Measurements from ENCODE around the gene ITGA1. TPM values are rescaled to one million over a fixed set of nuclear protein-coding genes. Genes with fewer than 3 reads are reported as not detected.

Gene ITGA1
- total RNA-seq, 2 donors from 2014 or later: 0.33 to 3.5 TPM

DNA sequence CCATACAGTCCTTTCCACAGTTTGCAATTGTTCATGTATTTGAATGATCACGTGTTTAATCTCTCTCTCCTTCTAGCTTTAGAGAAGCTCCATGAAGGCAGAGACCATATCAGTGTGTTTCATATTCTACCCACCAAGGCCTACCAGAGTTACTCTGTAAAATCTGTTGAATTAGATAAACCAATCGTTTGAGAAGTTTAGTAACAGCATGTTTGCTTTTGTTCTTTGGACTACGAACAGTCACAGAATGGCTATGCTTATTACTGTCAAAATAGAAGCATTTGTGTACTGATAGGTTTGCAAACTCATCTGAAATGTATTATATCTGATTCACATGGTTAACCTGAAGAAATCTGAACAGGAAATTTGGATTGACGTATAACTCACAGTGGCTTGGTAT lies 93.8 kb downstream of the ITGA1 start:
- 78 to 79% methylated on average over 3 to 4 of the region's 4 CpGs for WGBS, 2 experiments (ENCODE audit: insufficient coverage in 1 of 2, insufficient read length in 1 of 2)
- no peaks in the 10 kb centered on the region for H3K27me3 Mint-ChIP-seq (ENCODE audit: insufficient read depth)
- DNase-seq: no peak
- Histone ChIP-seq H3K4me3 (ENCODE audit: low read length) (no peak overlapping the region), H3K27me3 (ENCODE audit: control insufficient read depth, insufficient read depth, low read length, poor library complexity, severe bottlenecking) (no peaks in the 10 kb centered on the region), H3K9ac (ENCODE audit: extremely low read depth, low read length, poor library complexity, severe bottlenecking) (no peak overlapping the region), H3K9me3 (ENCODE audit: control insufficient read depth, low read length) (no peaks in the 10 kb centered on the region), H3K27ac (ENCODE audit: low read depth, low read length) (no peak overlapping the region), H3K36me3 (ENCODE audit: control insufficient read depth, insufficient read depth, low read length) (no peaks in the 10 kb centered on the region), H3K4me1 (ENCODE audit: control insufficient read depth, insufficient read depth, low read length) (no peaks in the 10 kb centered on the region)
- TF ChIP-seq, protein P1, sequence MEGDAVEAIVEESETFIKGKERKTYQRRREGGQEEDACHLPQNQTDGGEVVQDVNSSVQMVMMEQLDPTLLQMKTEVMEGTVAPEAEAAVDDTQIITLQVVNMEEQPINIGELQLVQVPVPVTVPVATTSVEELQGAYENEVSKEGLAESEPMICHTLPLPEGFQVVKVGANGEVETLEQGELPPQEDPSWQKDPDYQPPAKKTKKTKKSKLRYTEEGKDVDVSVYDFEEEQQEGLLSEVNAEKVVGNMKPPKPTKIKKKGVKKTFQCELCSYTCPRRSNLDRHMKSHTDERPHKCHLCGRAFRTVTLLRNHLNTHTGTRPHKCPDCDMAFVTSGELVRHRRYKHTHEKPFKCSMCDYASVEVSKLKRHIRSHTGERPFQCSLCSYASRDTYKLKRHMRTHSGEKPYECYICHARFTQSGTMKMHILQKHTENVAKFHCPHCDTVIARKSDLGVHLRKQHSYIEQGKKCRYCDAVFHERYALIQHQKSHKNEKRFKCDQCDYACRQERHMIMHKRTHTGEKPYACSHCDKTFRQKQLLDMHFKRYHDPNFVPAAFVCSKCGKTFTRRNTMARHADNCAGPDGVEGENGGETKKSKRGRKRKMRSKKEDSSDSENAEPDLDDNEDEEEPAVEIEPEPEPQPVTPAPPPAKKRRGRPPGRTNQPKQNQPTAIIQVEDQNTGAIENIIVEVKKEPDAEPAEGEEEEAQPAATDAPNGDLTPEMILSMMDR (conservative IDR thresholded peaks at IDR 0.05): no peak
- H3K27ac Mint-ChIP-seq: no peak overlapping the region
- no peak overlapping the region for H3K4me3 Mint-ChIP-seq
- H3K4me1 Mint-ChIP-seq: peaks cover 10% of the 10 kb centered on the region
- H3K36me3 Mint-ChIP-seq (ENCODE audit: low read depth): no peaks in the 10 kb centered on the region
- no peaks in the 10 kb centered on the region for H3K9me3 Mint-ChIP-seq

GRCh38 chr5:52883110-52883509 lies 95.4 kb downstream of the ITGA1 start:
- H3K36me3 Mint-ChIP-seq (ENCODE audit: low read depth): no peaks in the 10 kb centered on the region
- H3K4me1 Mint-ChIP-seq: peaks cover 19% of the 10 kb centered on the region
- TF ChIP-seq, protein P1 (conservative IDR thresholded peaks at IDR 0.05): no peak
- no peaks in the 10 kb centered on the region for H3K27me3 ChIP-seq (ENCODE audit: control insufficient read depth, insufficient read depth, low read length, poor library complexity, severe bottlenecking)
- no peak overlapping the region for H3K4me3 Mint-ChIP-seq
- H3K9me3 ChIP-seq (ENCODE audit: control insufficient read depth, low read length): no peaks in the 10 kb centered on the region
- H3K9me3 Mint-ChIP-seq: no peaks in the 10 kb centered on the region
- WGBS, 2 experiments (ENCODE audit: insufficient coverage in 1 of 2, insufficient read length in 1 of 2): 91 to 97% methylated on average over 4 of the region's 4 CpGs
- no peak for DNase-seq
- H3K27ac ChIP-seq (ENCODE audit: low read depth, low read length): no peak overlapping the region
- H3K9ac ChIP-seq (ENCODE audit: extremely low read depth, low read length, poor library complexity, severe bottlenecking): no peak overlapping the region
- no peaks in the 10 kb centered on the region for H3K4me1 ChIP-seq (ENCODE audit: control insufficient read depth, insufficient read depth, low read length)
- H3K27me3 Mint-ChIP-seq (ENCODE audit: insufficient read depth): no peaks in the 10 kb centered on the region
- H3K27ac Mint-ChIP-seq: no peak overlapping the region
- no peaks in the 10 kb centered on the region for H3K36me3 ChIP-seq (ENCODE audit: control insufficient read depth, insufficient read depth, low read length)
- H3K4me3 ChIP-seq (ENCODE audit: low read length): no peak overlapping the region

DNA sequence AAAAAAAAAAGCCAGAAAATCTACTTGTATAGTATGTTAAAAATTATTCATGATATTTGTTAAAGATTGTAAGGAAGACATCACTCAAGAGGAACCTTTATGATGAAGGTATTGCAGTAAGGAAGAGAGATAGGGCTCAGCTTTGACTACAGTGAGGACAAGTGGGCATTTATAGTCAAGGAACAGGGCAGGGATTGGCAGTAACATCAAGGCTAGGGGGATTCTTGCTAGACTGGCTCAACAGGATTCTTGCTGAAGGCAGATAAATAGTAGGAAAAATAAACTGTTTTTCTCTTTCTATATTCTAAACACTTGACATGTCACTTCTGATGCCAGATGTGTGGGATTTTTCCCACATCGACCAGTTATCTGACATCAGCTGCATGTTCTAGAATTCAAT lies 96.7 kb downstream of the ITGA1 start:
- H3K4me3 ChIP-seq (ENCODE audit: low read length): no peak overlapping the region
- no peaks in the 10 kb centered on the region for H3K27me3 ChIP-seq (ENCODE audit: control insufficient read depth, insufficient read depth, low read length, poor library complexity, severe bottlenecking)
- H3K27ac ChIP-seq (ENCODE audit: low read depth, low read length): no peak overlapping the region
- Mint-ChIP-seq H3K4me1 (peaks cover 18% of the 10 kb centered on the region), H3K27ac (no peak overlapping the region), H3K9me3 (no peaks in the 10 kb centered on the region), H3K36me3 (ENCODE audit: low read depth) (no peaks in the 10 kb centered on the region), H3K27me3 (ENCODE audit: insufficient read depth) (no peaks in the 10 kb centered on the region), H3K4me3 (no peak overlapping the region)
- no peaks in the 10 kb centered on the region for H3K36me3 ChIP-seq (ENCODE audit: control insufficient read depth, insufficient read depth, low read length)
- H3K9me3 ChIP-seq (ENCODE audit: control insufficient read depth, low read length): no peaks in the 10 kb centered on the region
- H3K9ac ChIP-seq (ENCODE audit: extremely low read depth, low read length, poor library complexity, severe bottlenecking): no peak overlapping the region
- 95 to 100% methylated on average over 1 of the region's 1 CpG for WGBS, 2 experiments (ENCODE audit: insufficient coverage in 1 of 2, insufficient read length in 1 of 2)
- H3K4me1 ChIP-seq (ENCODE audit: control insufficient read depth, insufficient read depth, low read length): no peaks in the 10 kb centered on the region
- no peak for DNase-seq
- TF ChIP-seq, protein P1 (conservative IDR thresholded peaks at IDR 0.05): no peak
